ENCODE data around the gene EEF1AKMT3.
"Not testable (repeated sequence)": the region's sequence is repeated elsewhere in the genome, so short reads cannot be mapped to it uniquely, and the experiment has no call there.

GRCh38 chr12:57821015-57821414 lies 48.6 kb downstream of the EEF1AKMT3 start:
- TF ChIP-seq JUND (IDR thresholded peaks at IDR 0.05); CTCF (IDR thresholded peaks at IDR 0.05; ENCODE audit: low read depth, low read length, missing input control); GABPA (IDR thresholded peaks at IDR 0.05 in 1 of 2, conservative IDR thresholded peaks at IDR 0.05 in 1 of 2); REST (IDR thresholded peaks at IDR 0.05): not testable (repeated sequence)

All from liver (tissue), 3 donors.